ENCODE data around the gene EFCAB6.

DNA sequence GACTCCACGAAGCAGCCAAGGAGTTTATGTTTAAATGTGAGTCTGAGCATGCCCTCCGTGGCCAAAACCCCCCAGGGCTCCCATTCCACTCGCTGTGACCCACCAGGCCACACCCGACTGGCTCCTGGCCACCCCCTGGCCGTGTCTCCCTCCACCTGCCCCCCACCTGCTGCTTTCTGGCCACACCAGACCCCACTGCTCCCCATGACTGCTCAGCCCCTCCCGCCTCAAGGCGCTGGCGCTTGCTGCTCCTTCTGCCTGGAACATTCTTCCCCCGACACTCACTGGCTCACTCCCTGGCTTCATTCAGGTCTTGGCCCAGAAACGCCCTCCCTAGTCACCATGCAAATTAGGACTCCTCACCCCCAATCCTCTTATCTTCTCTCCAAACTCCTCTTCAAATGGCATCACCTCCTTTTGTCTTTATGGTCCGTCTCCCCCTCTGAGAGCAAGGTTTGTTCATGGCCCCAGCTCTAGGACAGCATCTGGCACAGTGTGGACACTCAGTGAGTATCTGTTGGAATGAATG lies 72.2 kb downstream of the EFCAB6 start:
- TF ChIP-seq, protein P1, sequence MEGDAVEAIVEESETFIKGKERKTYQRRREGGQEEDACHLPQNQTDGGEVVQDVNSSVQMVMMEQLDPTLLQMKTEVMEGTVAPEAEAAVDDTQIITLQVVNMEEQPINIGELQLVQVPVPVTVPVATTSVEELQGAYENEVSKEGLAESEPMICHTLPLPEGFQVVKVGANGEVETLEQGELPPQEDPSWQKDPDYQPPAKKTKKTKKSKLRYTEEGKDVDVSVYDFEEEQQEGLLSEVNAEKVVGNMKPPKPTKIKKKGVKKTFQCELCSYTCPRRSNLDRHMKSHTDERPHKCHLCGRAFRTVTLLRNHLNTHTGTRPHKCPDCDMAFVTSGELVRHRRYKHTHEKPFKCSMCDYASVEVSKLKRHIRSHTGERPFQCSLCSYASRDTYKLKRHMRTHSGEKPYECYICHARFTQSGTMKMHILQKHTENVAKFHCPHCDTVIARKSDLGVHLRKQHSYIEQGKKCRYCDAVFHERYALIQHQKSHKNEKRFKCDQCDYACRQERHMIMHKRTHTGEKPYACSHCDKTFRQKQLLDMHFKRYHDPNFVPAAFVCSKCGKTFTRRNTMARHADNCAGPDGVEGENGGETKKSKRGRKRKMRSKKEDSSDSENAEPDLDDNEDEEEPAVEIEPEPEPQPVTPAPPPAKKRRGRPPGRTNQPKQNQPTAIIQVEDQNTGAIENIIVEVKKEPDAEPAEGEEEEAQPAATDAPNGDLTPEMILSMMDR (IDR thresholded peaks at IDR 0.05) = no peak
- no peak for TF ChIP-seq POLR2A (IDR thresholded peaks at IDR 0.05)

All from right lobe of liver (tissue), 4 donors.